Measurements from ENCODE around the gene ZNF879.

The ZNF879 gene

DNA sequence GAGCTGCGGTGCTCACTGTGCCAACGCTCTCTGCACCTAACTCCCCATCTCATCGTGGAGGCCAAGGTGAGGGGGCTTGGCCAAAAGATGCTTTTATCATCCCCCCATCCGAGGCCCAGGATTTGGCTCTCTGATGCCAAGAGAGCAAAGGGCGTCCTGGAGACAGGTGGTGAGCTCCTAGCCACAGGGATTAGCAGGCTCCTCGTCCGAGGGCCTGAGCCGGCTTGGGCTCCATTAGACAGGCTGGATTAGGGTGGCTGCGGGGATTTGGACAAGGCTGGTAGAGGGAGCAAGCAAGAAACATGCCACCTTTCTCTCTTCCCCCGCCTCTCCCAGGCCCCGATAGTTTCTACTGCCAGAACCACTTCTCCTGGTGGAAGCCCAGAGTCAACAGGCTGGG lies 27.4 kb upstream of the ZNF879 start:
- Histone ChIP-seq H2AK5ac (ENCODE audit: low read depth, low read length) (no peak overlapping the region), H2AFZ (ENCODE audit: low read length) (no peak overlapping the region), H3K4me1 (ENCODE audit: control insufficient read depth in 2 of 2, insufficient read depth in 1 of 2, low read depth in 1 of 2, low read length in 2 of 2) (peaks cover 0 to 1% of the 10 kb centered on the region in 2 donors), H3K4ac (ENCODE audit: low read length) (no peak overlapping the region), H2BK15ac (ENCODE audit: low read length) (no peak overlapping the region), H3K4me3 (ENCODE audit: low read length in 2 of 2) (no peak overlapping the region), H2BK5ac (ENCODE audit: low read length) (no peak overlapping the region), H4K91ac (ENCODE audit: low read depth, low read length, poor library complexity) (no peak overlapping the region), H3K79me1 (ENCODE audit: low read depth, low read length) (no peaks in the 10 kb centered on the region), H2BK12ac (ENCODE audit: low read length) (no peak overlapping the region), H3K9ac (ENCODE audit: low read depth, low read length, poor library complexity) (peak overlapping the region; percentile 27), H3K9me3 (replicated peaks in 1 of 2; ENCODE audit: control insufficient read depth in 2 of 2, insufficient read depth in 1 of 2, low read depth in 1 of 2, low read length in 2 of 2) (peaks cover 4 to 12% of the 10 kb centered on the region in 2 donors), H4K8ac (ENCODE audit: low read depth, low read length) (no peak overlapping the region), H2BK120ac (ENCODE audit: low read depth, low read length) (no peak overlapping the region), H3K23ac (ENCODE audit: low read depth, low read length, poor library complexity) (no peak overlapping the region), H3K27me3 (ENCODE audit: control insufficient read depth in 3 of 3, insufficient read depth in 3 of 3, low read depth in 1 of 3, low read length in 3 of 3) (peaks cover 6 to 61% (median 33%) of the 10 kb centered on the region in 3 experiments), H3K4me2 (ENCODE audit: insufficient read depth, low read length, poor library complexity, severe bottlenecking) (no peak overlapping the region), H3K27ac (replicated peaks; ENCODE audit: low read length) (no peak overlapping the region), H3K36me3 (replicated peaks in 1 of 2; ENCODE audit: control insufficient read depth in 2 of 2, insufficient read depth in 2 of 2, low read length in 2 of 2) (no peaks in the 10 kb centered on the region), H3K14ac (ENCODE audit: low read length) (no peak overlapping the region), H3K18ac (ENCODE audit: low read length) (no peak overlapping the region)
- WGBS, 2 donors (ENCODE audit: extremely low coverage in 2 of 2, insufficient read length in 2 of 2, insufficient replicate concordance in 1 of 2), result no CpG with 5 or more reads among the region's 11 CpGs
- DNase-seq (ENCODE audit: low spot score), result no peak

DNA sequence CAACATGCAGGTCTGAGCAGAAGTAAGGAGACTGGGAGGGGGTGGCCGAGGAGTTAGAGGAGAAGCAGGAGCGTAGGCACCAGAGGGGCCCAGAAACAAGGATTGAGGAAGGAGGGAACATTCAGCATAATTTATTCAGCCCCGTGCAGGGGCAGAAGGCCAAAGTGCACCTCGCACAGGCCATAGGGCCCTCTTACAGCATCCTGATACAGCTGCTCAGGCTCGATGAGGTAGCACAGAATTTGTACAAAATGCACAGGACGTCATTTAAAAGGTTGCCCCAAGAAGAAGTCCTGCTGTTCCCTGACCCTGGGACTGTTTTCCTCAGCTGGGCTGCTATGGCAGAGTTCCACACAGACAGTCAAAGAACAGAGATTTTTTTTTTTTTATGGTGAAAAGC lies 26.4 kb upstream of the ZNF879 start:
- H2BK120ac ChIP-seq (ENCODE audit: low read depth, low read length), result no peak overlapping the region
- H3K23ac ChIP-seq (ENCODE audit: low read depth, low read length, poor library complexity), result no peak overlapping the region
- no peak overlapping the region for H2AFZ ChIP-seq (ENCODE audit: low read length)
- no peak overlapping the region for H2AK5ac ChIP-seq (ENCODE audit: low read depth, low read length)
- no peak overlapping the region for H3K9ac ChIP-seq (ENCODE audit: low read depth, low read length, poor library complexity)
- no peak overlapping the region for H3K4me3 ChIP-seq (ENCODE audit: low read length in 2 of 2)
- no peak overlapping the region for H3K14ac ChIP-seq (ENCODE audit: low read length)
- H3K27ac ChIP-seq (replicated peaks; ENCODE audit: low read length), result no peak overlapping the region
- H4K8ac ChIP-seq (ENCODE audit: low read depth, low read length), result no peak overlapping the region
- no peak for DNase-seq (ENCODE audit: low spot score)
- no peak overlapping the region for H2BK12ac ChIP-seq (ENCODE audit: low read length)
- H3K4me2 ChIP-seq (ENCODE audit: insufficient read depth, low read length, poor library complexity, severe bottlenecking), result no peak overlapping the region
- H3K4me1 ChIP-seq (ENCODE audit: control insufficient read depth in 2 of 2, insufficient read depth in 1 of 2, low read depth in 1 of 2, low read length in 2 of 2), result peaks cover 0 to 1% of the 10 kb centered on the region in 2 donors
- H3K9me3 ChIP-seq (replicated peaks in 1 of 2; ENCODE audit: control insufficient read depth in 2 of 2, insufficient read depth in 1 of 2, low read depth in 1 of 2, low read length in 2 of 2), result peaks cover 6% of the 10 kb centered on the region in 2 donors
- no peaks in the 10 kb centered on the region for H3K79me1 ChIP-seq (ENCODE audit: low read depth, low read length)
- H3K18ac ChIP-seq (ENCODE audit: low read length), result no peak overlapping the region
- H4K91ac ChIP-seq (ENCODE audit: low read depth, low read length, poor library complexity), result no peak overlapping the region
- H2BK5ac ChIP-seq (ENCODE audit: low read length), result no peak overlapping the region
- no CpG with 5 or more reads among the region's 6 CpGs for whole genome bisulfite sequencing, 2 donors (ENCODE audit: extremely low coverage in 2 of 2, insufficient read length in 2 of 2, insufficient replicate concordance in 1 of 2)
- H3K27me3 ChIP-seq (ENCODE audit: control insufficient read depth in 3 of 3, insufficient read depth in 3 of 3, low read depth in 1 of 3, low read length in 3 of 3), result peaks cover 6 to 61% (median 33%) of the 10 kb centered on the region in 3 experiments
- H3K4ac ChIP-seq (ENCODE audit: low read length), result no peak overlapping the region
- H3K36me3 ChIP-seq (replicated peaks in 1 of 2; ENCODE audit: control insufficient read depth in 2 of 2, insufficient read depth in 2 of 2, low read length in 2 of 2), result no peaks in the 10 kb centered on the region
- no peak overlapping the region for H2BK15ac ChIP-seq (ENCODE audit: low read length)

DNA sequence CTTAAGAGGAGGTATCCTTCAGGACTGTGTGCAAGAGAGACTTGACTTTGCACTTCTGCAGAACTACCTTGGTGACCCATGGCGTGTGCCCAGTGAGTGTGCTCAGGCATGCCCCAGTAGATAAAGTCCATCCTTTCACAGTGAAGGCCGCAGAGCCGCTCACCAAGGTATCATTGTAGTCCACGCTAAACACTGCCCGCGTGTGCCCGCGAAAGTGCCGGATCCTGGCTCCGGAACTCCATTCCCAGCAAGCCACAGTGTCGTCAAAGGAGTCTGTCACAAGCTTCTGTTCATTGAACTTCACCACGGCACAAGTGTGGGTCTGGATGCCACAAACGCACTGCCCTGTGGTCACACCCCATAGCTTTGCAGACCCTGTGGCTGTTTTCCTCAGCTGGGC lies 25.2 kb upstream of the ZNF879 start:
- Histone ChIP-seq H3K4me2 (ENCODE audit: insufficient read depth, low read length, poor library complexity, severe bottlenecking) (no peak overlapping the region), H3K4me1 (ENCODE audit: control insufficient read depth in 2 of 2, insufficient read depth in 1 of 2, low read depth in 1 of 2, low read length in 2 of 2) (no peaks in the 10 kb centered on the region), H3K18ac (ENCODE audit: low read length) (no peak overlapping the region), H2BK15ac (ENCODE audit: low read length) (no peak overlapping the region), H3K14ac (ENCODE audit: low read length) (no peak overlapping the region), H3K9me3 (replicated peaks in 1 of 2; ENCODE audit: control insufficient read depth in 2 of 2, insufficient read depth in 1 of 2, low read depth in 1 of 2, low read length in 2 of 2) (peaks cover 0 to 6% of the 10 kb centered on the region in 2 donors), H3K4ac (ENCODE audit: low read length) (no peak overlapping the region), H3K27ac (replicated peaks; ENCODE audit: low read length) (no peak overlapping the region), H3K4me3 (ENCODE audit: low read length in 2 of 2) (no peak overlapping the region), H3K79me1 (ENCODE audit: low read depth, low read length) (no peaks in the 10 kb centered on the region), H3K23ac (ENCODE audit: low read depth, low read length, poor library complexity) (no peak overlapping the region), H2AK5ac (ENCODE audit: low read depth, low read length) (no peak overlapping the region), H4K91ac (ENCODE audit: low read depth, low read length, poor library complexity) (no peak overlapping the region), H2BK120ac (ENCODE audit: low read depth, low read length) (no peak overlapping the region), H2BK12ac (ENCODE audit: low read length) (no peak overlapping the region), H2BK5ac (ENCODE audit: low read length) (no peak overlapping the region), H4K8ac (ENCODE audit: low read depth, low read length) (no peak overlapping the region), H3K27me3 (ENCODE audit: control insufficient read depth in 3 of 3, insufficient read depth in 3 of 3, low read depth in 1 of 3, low read length in 3 of 3) (peaks cover 6 to 49% (median 27%) of the 10 kb centered on the region in 3 experiments), H3K9ac (ENCODE audit: low read depth, low read length, poor library complexity) (no peak overlapping the region), H3K36me3 (replicated peaks in 1 of 2; ENCODE audit: control insufficient read depth in 2 of 2, insufficient read depth in 2 of 2, low read length in 2 of 2) (no peaks in the 10 kb centered on the region), H2AFZ (ENCODE audit: low read length) (no peak overlapping the region)
- DNase-seq (ENCODE audit: low spot score), result no peak
- WGBS, 2 donors (ENCODE audit: extremely low coverage in 2 of 2, insufficient read length in 2 of 2, insufficient replicate concordance in 1 of 2), result no CpG with 5 or more reads among the region's 13 CpGs

DNA sequence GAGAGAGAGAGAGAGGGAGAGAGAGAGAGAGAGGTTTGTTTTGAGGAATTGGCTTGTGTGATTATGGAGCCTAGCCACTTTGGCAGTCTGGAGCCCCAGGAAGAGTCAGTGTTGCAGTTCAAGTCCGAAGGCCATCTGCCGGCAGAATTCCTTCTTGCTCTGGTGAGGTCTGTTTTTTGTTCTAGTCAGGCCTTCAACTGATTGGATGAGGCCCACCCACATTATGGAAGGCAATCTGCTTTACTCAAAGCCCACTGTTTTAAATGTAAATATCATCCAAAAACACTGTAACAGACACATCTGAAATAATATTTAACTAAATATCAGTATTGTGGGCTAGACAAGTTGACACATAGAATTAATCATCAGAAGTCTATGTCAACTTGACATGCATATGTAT lies 17.0 kb upstream of the ZNF879 start:
- H2BK5ac ChIP-seq (ENCODE audit: low read length), result no peak overlapping the region
- H3K4ac ChIP-seq (ENCODE audit: low read length), result no peak overlapping the region
- no peaks in the 10 kb centered on the region for H3K79me1 ChIP-seq (ENCODE audit: low read depth, low read length)
- H2AK5ac ChIP-seq (ENCODE audit: low read depth, low read length), result no peak overlapping the region
- no peak overlapping the region for H2BK120ac ChIP-seq (ENCODE audit: low read depth, low read length)
- H2AFZ ChIP-seq (ENCODE audit: low read length), result no peak overlapping the region
- H3K4me1 ChIP-seq (ENCODE audit: control insufficient read depth in 2 of 2, insufficient read depth in 1 of 2, low read depth in 1 of 2, low read length in 2 of 2), result no peaks in the 10 kb centered on the region
- no peak overlapping the region for H2BK15ac ChIP-seq (ENCODE audit: low read length)
- no peak overlapping the region for H2BK12ac ChIP-seq (ENCODE audit: low read length)
- H3K27ac ChIP-seq (replicated peaks; ENCODE audit: low read length), result no peak overlapping the region
- H3K4me2 ChIP-seq (ENCODE audit: insufficient read depth, low read length, poor library complexity, severe bottlenecking), result no peak overlapping the region
- H3K4me3 ChIP-seq (ENCODE audit: low read length in 2 of 2), result no peak overlapping the region
- no peaks in the 10 kb centered on the region for H3K36me3 ChIP-seq (replicated peaks in 1 of 2; ENCODE audit: control insufficient read depth in 2 of 2, insufficient read depth in 2 of 2, low read length in 2 of 2)
- DNase-seq (ENCODE audit: low spot score), result no peak
- H3K27me3 ChIP-seq (ENCODE audit: control insufficient read depth in 3 of 3, insufficient read depth in 3 of 3, low read depth in 1 of 3, low read length in 3 of 3), result no peaks in the 10 kb centered on the region
- peaks cover 0 to 12% of the 10 kb centered on the region in 2 donors for H3K9me3 ChIP-seq (replicated peaks in 1 of 2; ENCODE audit: control insufficient read depth in 2 of 2, insufficient read depth in 1 of 2, low read depth in 1 of 2, low read length in 2 of 2)
- H3K9ac ChIP-seq (ENCODE audit: low read depth, low read length, poor library complexity), result no peak overlapping the region
- no peak overlapping the region for H3K18ac ChIP-seq (ENCODE audit: low read length)
- H3K14ac ChIP-seq (ENCODE audit: low read length), result no peak overlapping the region
- H4K91ac ChIP-seq (ENCODE audit: low read depth, low read length, poor library complexity), result no peak overlapping the region
- no peak overlapping the region for H4K8ac ChIP-seq (ENCODE audit: low read depth, low read length)
- no peak overlapping the region for H3K23ac ChIP-seq (ENCODE audit: low read depth, low read length, poor library complexity)
- WGBS, 2 donors (ENCODE audit: extremely low coverage in 2 of 2, insufficient read length in 2 of 2, insufficient replicate concordance in 1 of 2), result no CpG with 5 or more reads among the region's 2 CpGs
